Kidney (tissue), 14 donors: ENCODE measurements around the gene SMARCC2. TPM values are rescaled to one million over a fixed set of nuclear protein-coding genes. Genes with fewer than 3 reads are reported as not detected.

Experiments
- DNase-seq, 5 donors: peaks; one replicate each; pipeline ENCODE4 v3.0.0-alpha.2; 2013 to 2020
- FAIRE-seq: peaks from 2 replicates; lab custom pipeline; 2012; peaks lifted over from hg19 to GRCh38; lab: Jason Lieb, UNC
- H3K27ac ChIP-seq, 2 donors: one replicate each; pipeline ENCODE4 v1.7.0; 2013; ENCODE audit warnings: low read depth in 2 of 2, low read length in 2 of 2, inconsistent platforms in 1 of 2
- H3K27me3 ChIP-seq: one replicate; pipeline ENCODE4 v1.7.1; 2013; ENCODE audit warnings: low read length, inconsistent platforms; ENCODE audit not compliant: control insufficient read depth, insufficient read depth
- H3K36me3 ChIP-seq, 3 donors: one replicate each; pipeline versions ENCODE4 v1.7.0 to v1.7.1; 2013; ENCODE audit warnings: low read length in 3 of 3, control low read depth in 1 of 3, inconsistent platforms in 1 of 3; ENCODE audit not compliant: insufficient read depth in 3 of 3, control insufficient read depth in 2 of 3
- H3K4me1 ChIP-seq, 3 donors: one replicate each; pipeline versions ENCODE4 v1.7.0 to v1.7.1; 2013; ENCODE audit warnings: low read length in 3 of 3, inconsistent platforms in 1 of 3, low read depth in 1 of 3; ENCODE audit not compliant: control insufficient read depth in 2 of 3, insufficient read depth in 2 of 3
- H3K4me3 ChIP-seq, 3 donors: one replicate each; pipeline versions ENCODE4 v1.7.0 to v1.8.1; 2013; ENCODE audit warnings: low read length in 3 of 3, control low read depth in 1 of 3, inconsistent platforms in 1 of 3
- H3K9ac ChIP-seq, 3 donors: one replicate each; pipeline versions ENCODE4 v1.7.0 to v1.7.1; 2013; ENCODE audit warnings: low read length in 3 of 3, control low read depth in 1 of 3, inconsistent platforms in 1 of 3
- H3K9me3 ChIP-seq, 3 donors: one replicate each; pipeline versions ENCODE4 v1.7.0 to v1.7.1; 2013; ENCODE audit warnings: low read length in 3 of 3, control low read depth in 1 of 3, inconsistent platforms in 1 of 3; ENCODE audit not compliant: control insufficient read depth in 2 of 3, insufficient read depth in 1 of 3
- intact Hi-C: fragments of 100-400 bp; cut with DNase I; formaldehyde crosslinking; loops from one replicate; pipeline ENCODE4 v1.11.1; 2022
- polyA plus RNA-seq: library from polyadenylated mRNA; stranded (reverse); fragments of 350-450 nt; fragmentation: Illumina TruSeq; extraction: RNeasy Lipid Tissue Mini Kit (QIAGEN cat#74804); gene quantifications from one replicate; pipeline ENCODE4 v1.2.3, GENCODE V29; 2014; ENCODE audit warnings: low read depth, low replicate concordance; ENCODE audit not compliant: insufficient read depth
- total RNA-seq: library from RNA; stranded (reverse); fragmentation: NEBNext Ultra II Directional; extraction: Animal tissue kit (Norgen Biotek cat#: 25700); gene quantifications from one replicate; pipeline ENCODE4 v1.2.1, GENCODE V29; 2021
- TF ChIP-seq, protein P1 (sequence below): IDR thresholded peaks from 3 replicates; pipeline ENCODE4 v1.5.1; 2012; ENCODE audit warnings: mild to moderate bottlenecking, moderate library complexity, borderline replicate concordance; ENCODE audit not compliant: insufficient read depth; ENCODE audit errors: extremely low read depth
- donor health status: control.
- donor health status: control.
- donor health status: control.
- donor health status: control.
- donor health status: control.
- donor health status: DM: yes; HTN: yes; CAD: no.
- donor health status: Normal renal cell carcinoma (clear cell type).

Gene SMARCC2
- total and polyA plus RNA-seq, 2 donors from 2014 or later = 18.8 to 112 TPM

DNA sequence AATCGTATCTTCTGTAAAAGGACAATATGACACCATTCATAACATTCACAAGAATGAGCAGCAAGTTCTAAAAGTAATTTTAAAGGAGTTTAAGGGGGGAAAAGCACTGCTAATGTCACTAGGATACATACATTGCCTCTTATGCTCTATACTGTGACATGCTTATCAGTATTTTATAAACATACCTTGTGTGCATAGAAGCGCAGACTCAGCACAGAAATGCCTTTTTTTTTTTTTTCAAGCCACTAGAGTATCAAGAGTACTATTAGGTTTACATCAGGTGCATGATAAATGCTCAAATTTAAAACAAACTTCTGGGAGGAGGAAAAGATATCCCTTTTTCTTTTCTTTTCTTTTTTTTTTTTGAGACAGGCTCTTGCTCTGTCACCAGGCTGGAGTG is 13.6 kb upstream of the SMARCC2 start:
- FAIRE-seq = no peak
- Histone ChIP-seq H3K4me1 (no peaks in the 10 kb centered on the region), H3K27me3 (no peaks in the 10 kb centered on the region), H3K9me3 (no peaks in the 10 kb centered on the region), H3K36me3 (peaks cover 8 to 30% (median 20%) of the 10 kb centered on the region in 3 donors), H3K27ac (no peak overlapping the region), H3K4me3 (no peak overlapping the region), H3K9ac (no peak overlapping the region)
- DNase-seq = no peak
- intact Hi-C loops = no loop called here
- TF ChIP-seq, protein P1, sequence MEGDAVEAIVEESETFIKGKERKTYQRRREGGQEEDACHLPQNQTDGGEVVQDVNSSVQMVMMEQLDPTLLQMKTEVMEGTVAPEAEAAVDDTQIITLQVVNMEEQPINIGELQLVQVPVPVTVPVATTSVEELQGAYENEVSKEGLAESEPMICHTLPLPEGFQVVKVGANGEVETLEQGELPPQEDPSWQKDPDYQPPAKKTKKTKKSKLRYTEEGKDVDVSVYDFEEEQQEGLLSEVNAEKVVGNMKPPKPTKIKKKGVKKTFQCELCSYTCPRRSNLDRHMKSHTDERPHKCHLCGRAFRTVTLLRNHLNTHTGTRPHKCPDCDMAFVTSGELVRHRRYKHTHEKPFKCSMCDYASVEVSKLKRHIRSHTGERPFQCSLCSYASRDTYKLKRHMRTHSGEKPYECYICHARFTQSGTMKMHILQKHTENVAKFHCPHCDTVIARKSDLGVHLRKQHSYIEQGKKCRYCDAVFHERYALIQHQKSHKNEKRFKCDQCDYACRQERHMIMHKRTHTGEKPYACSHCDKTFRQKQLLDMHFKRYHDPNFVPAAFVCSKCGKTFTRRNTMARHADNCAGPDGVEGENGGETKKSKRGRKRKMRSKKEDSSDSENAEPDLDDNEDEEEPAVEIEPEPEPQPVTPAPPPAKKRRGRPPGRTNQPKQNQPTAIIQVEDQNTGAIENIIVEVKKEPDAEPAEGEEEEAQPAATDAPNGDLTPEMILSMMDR = no peak

DNA sequence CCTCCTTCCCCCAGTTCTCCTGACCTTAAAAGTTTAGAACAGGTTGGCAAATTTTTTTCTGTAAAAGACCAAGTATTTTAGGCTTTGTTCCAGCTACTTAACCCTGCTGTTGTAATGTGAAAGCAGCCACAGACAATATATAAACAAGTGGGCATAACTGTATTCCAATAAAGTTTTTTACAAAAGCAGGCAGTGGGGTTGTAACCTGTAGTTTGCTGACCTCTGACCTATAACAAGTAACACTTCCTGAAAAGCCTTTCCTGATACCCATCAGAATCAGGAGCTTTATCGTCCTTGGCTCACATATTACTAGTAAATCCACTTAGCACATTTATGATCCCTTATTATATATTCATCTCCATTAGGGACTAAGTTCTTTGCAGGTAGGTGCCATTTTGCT is 13.1 kb upstream of the SMARCC2 start:
- intact Hi-C loops = no loop called here
- FAIRE-seq = no peak
- Histone ChIP-seq H3K4me3 (no peak overlapping the region), H3K9ac (no peak overlapping the region), H3K4me1 (no peaks in the 10 kb centered on the region), H3K9me3 (no peaks in the 10 kb centered on the region), H3K36me3 (peaks cover 4 to 26% (median 15%) of the 10 kb centered on the region in 3 donors), H3K27me3 (no peaks in the 10 kb centered on the region), H3K27ac (no peak overlapping the region)
- DNase-seq = no peak
- TF ChIP-seq, protein P1 = no peak

DNA sequence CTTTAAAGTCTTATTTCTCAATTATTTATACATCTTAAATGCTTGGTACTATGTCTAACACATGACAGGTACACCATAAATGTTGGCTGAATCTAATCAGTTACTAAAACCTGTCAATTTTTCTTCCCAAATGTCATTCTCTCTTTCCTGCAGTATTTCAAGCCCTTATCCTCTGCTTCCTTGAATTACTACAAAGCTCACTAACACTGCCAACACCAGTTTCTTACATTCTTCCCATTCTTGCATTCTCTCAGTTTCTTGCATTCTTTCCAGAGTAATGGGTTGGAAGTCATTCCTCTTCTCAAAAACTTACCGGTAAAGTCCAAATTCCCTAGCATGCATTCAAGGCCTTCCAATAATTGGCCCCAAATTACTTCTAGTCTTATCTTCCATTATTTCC is 9.6 kb upstream of the SMARCC2 start:
- intact Hi-C loops = no loop called here

More for the DNA sequence above, 9.6 kb upstream of the SMARCC2 start:
- H3K27me3 ChIP-seq = no peaks in the 10 kb centered on the region
- TF ChIP-seq, protein P1 = no peak
- H3K4me3 ChIP-seq = no peak overlapping the region
- H3K9me3 ChIP-seq = no peaks in the 10 kb centered on the region
- H3K9ac ChIP-seq = no peak overlapping the region
- H3K36me3 ChIP-seq = no peaks in the 10 kb centered on the region
- FAIRE-seq (no peak), DNase-seq (no peak)
- no peaks in the 10 kb centered on the region for H3K4me1 ChIP-seq
- H3K27ac ChIP-seq = no peak overlapping the region
